SU-DHL-6 (cell line): ENCODE results near the gene ZNF319.

Source experiments
- H2AFZ ChIP-seq: fragments of 200-600 bp; sonication (generic); 2 replicates; pipeline ENCODE4 v1.6.1; 2014; ENCODE audit warnings: low read depth, mild to moderate bottlenecking, moderate library complexity, mixed read lengths, antibody characterized with exemption, low read length; ENCODE audit not compliant: severe bottlenecking
- H3F3A ChIP-seq: fragments of 200-600 bp; shearing (Covaris generic); 2 replicates; pipeline ENCODE4 v1.6.0; 2016; ENCODE audit warnings: antibody characterized with exemption, mild to moderate bottlenecking; ENCODE audit not compliant: insufficient read depth
- H3K27ac ChIP-seq: fragments of 200-600 bp; sonication (generic); 2 replicates; pipeline ENCODE4 v1.5.1; 2016; ENCODE audit warnings: low read depth, mild to moderate bottlenecking, low read length, moderate library complexity, mixed read lengths
- H3K27me3 ChIP-seq: fragments of 200-600 bp; sonication (generic), shearing (Covaris generic); 2 replicates; pipeline ENCODE4 v1.6.0; 2014; ENCODE audit warnings: mild to moderate bottlenecking, low read length
- H3K36me3 ChIP-seq: fragments of 200-600 bp; sonication (generic); 2 replicates; pipeline ENCODE4 v1.6.1; 2014; ENCODE audit warnings: mild to moderate bottlenecking, low read length, mixed read lengths
- H3K4me2 ChIP-seq: fragments of 300-600, 200-600 bp; shearing (Covaris generic), sonication (generic); 2 replicates; pipeline ENCODE4 v1.6.0; 2014; ENCODE audit warnings: low read length, low read depth, mild to moderate bottlenecking; ENCODE audit not compliant: poor library complexity, severe bottlenecking
- H3K4me3 ChIP-seq: fragments of 200-600 bp; sonication (generic); 2 replicates; pipeline ENCODE4 v1.5.1; 2014; ENCODE audit warnings: antibody characterized with exemption, low read length, mild to moderate bottlenecking, mixed read lengths; ENCODE audit not compliant: insufficient read depth, poor library complexity, severe bottlenecking
- H3K79me2 ChIP-seq: fragments of 200-600 bp; sonication (generic); 2 replicates; pipeline ENCODE4 v1.6.1; 2014; ENCODE audit warnings: mild to moderate bottlenecking, low read length, moderate library complexity; ENCODE audit not compliant: insufficient read depth
- H3K9ac ChIP-seq: fragments of 200-600 bp; sonication (generic); 2 replicates; pipeline ENCODE4 v1.7.0; 2014; ENCODE audit warnings: mild to moderate bottlenecking, low read length
- H3K9me2 ChIP-seq: fragments of 200-600 bp; sonication (generic); replicated peaks from 2 replicates; pipeline ENCODE4 v1.6.1; 2014; ENCODE audit warnings: low read length; ENCODE audit not compliant: insufficient read depth
- H3K9me3 ChIP-seq: fragments of 200-600 bp; sonication (generic); 2 replicates; pipeline ENCODE4 v1.6.1; 2014; ENCODE audit warnings: low read length, mixed read lengths; ENCODE audit not compliant: insufficient read depth
- H4K20me1 ChIP-seq: fragments of 200-600 bp; sonication (generic); 2 replicates; pipeline ENCODE4 v1.6.1; 2014; ENCODE audit warnings: low read depth, mild to moderate bottlenecking, antibody characterized with exemption, low read length, moderate library complexity, mixed read lengths
- CTCF ChIP-seq: fragments of 200-600 bp; sonication (generic); IDR thresholded peaks from one replicate; pipeline ENCODE4 v1.5.1; 2017; ENCODE audit warnings: antibody characterized with exemption, mild to moderate bottlenecking, low read length, moderate library complexity; ENCODE audit not compliant: insufficient read depth, poor library complexity, severe bottlenecking
- EZH2phosphoT487 ChIP-seq: fragments of 200-600 bp; sonication (generic), shearing (Covaris generic); conservative IDR thresholded peaks from 2 replicates; pipeline ENCODE4 v1.6.1; 2018; ENCODE audit warnings: mild to moderate bottlenecking, antibody characterized with exemption, low read length, moderate library complexity, mixed read lengths

ZNF319 gene

GRCh38 chr16:57966204-57966771, 34.2 kb downstream of the ZNF319 start:
- H3K36me3 ChIP-seq: no peaks in the 10 kb centered on the region
- H3K27me3 ChIP-seq: no peaks in the 10 kb centered on the region
- H3K79me2 ChIP-seq: no peaks in the 10 kb centered on the region
- TF ChIP-seq CTCF: no peak
- no peak for TF ChIP-seq EZH2phosphoT487
- H3K9me3 ChIP-seq: no peaks in the 10 kb centered on the region
- H3K4me2 ChIP-seq: no peak overlapping the region
- H4K20me1 ChIP-seq: no peaks in the 10 kb centered on the region
- no peaks in the 10 kb centered on the region for H3K9me2 ChIP-seq
- no peaks in the 10 kb centered on the region for H3F3A ChIP-seq
- H3K9ac ChIP-seq: no peak overlapping the region
- no peak overlapping the region for H3K4me3 ChIP-seq
- H3K27ac ChIP-seq: no peak overlapping the region
- H2AFZ ChIP-seq: no peak overlapping the region

- no peak overlapping the region for H3K27ac ChIP-seq
- no peak overlapping the region for H2AFZ ChIP-seq
- no peaks in the 10 kb centered on the region for H3K27me3 ChIP-seq
- no peaks in the 10 kb centered on the region for H3K79me2 ChIP-seq
- no peaks in the 10 kb centered on the region for H4K20me1 ChIP-seq
- no peaks in the 10 kb centered on the region for H3K9me2 ChIP-seq
- no peak overlapping the region for H3K4me2 ChIP-seq
- no peaks in the 10 kb centered on the region for H3F3A ChIP-seq
- H3K4me3 ChIP-seq: no peak overlapping the region
- no peaks in the 10 kb centered on the region for H3K9me3 ChIP-seq
- no peak for TF ChIP-seq EZH2phosphoT487
- no peak for TF ChIP-seq CTCF
- no peaks in the 10 kb centered on the region for H3K36me3 ChIP-seq
- no peak overlapping the region for H3K9ac ChIP-seq
Measured at GRCh38 chr16:57964157-57964700, 36.2 kb downstream of the ZNF319 start.

DNA sequence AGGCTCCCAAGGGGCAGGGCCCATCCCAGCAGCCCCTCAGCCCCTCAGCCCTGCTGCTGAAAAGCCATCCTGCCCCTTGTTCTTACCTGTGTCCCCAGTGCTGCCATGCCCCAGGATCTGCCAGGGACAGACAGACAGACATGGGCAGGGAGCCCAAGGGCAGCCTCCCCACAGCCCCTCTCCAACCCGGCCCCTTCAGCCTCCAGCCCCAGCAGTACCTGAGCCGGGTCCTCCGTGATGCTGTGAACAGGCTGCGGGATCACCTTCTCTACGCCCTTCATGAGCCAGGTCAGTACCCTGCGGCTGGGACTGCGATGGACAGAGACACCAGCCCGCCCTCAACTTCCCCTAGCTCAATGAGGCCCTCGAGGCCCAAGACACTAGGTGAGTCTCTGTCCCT, 37.7 kb downstream of the ZNF319 start:
- Histone ChIP-seq H3K4me3 (no peak overlapping the region), H3K79me2 (no peaks in the 10 kb centered on the region), H2AFZ (no peak overlapping the region), H3K9me2 (no peaks in the 10 kb centered on the region), H4K20me1 (no peaks in the 10 kb centered on the region), H3F3A (no peaks in the 10 kb centered on the region), H3K36me3 (no peaks in the 10 kb centered on the region), H3K27ac (no peak overlapping the region), H3K9ac (no peak overlapping the region), H3K27me3 (no peaks in the 10 kb centered on the region), H3K4me2 (no peak overlapping the region), H3K9me3 (no peaks in the 10 kb centered on the region)
- TF ChIP-seq CTCF (no peak), EZH2phosphoT487 (no peak)
